H9 (cell line): ENCODE results near the gene MCOLN3. TPM values are rescaled to one million over a fixed set of nuclear protein-coding genes. Genes with fewer than 3 reads are reported as not detected.

Source experiments
- DNase-seq: peaks from one replicate; pipeline ENCODE4 v3.0.0-alpha.2; 2017
- H2AFZ ChIP-seq: one replicate; pipeline ENCODE4 v1.6.1; 2013; ENCODE audit warnings: mild to moderate bottlenecking, low read length, control low read depth, moderate library complexity
- H2AK5ac ChIP-seq: 2 replicates; pipeline ENCODE4 v1.6.1; 2013; ENCODE audit warnings: low read length, control low read depth, mixed read lengths; ENCODE audit not compliant: insufficient read length
- H2BK120ac ChIP-seq: one replicate; pipeline ENCODE4 v1.6.1; 2013; ENCODE audit warnings: low read depth, mild to moderate bottlenecking, low read length, control low read depth, inconsistent platforms; ENCODE audit not compliant: poor library complexity, severe bottlenecking
- H2BK12ac ChIP-seq: 2 replicates; pipeline ENCODE4 v1.6.1; 2013; ENCODE audit warnings: low read length, control low read depth, mixed read lengths, low read depth; ENCODE audit not compliant: insufficient read length
- H2BK15ac ChIP-seq: 2 replicates; pipeline ENCODE4 v1.6.1; 2013; ENCODE audit warnings: low read depth, low read length, control low read depth
- H2BK20ac ChIP-seq: one replicate; pipeline ENCODE4 v1.6.1; 2013; ENCODE audit warnings: low read depth, mild to moderate bottlenecking, low read length, control low read depth, inconsistent platforms; ENCODE audit not compliant: poor library complexity, severe bottlenecking
- H2BK5ac ChIP-seq: 2 replicates; pipeline ENCODE4 v1.6.1; 2013; ENCODE audit warnings: low read length, control low read depth, mixed read lengths; ENCODE audit not compliant: insufficient read length
- H3K14ac ChIP-seq: 2 replicates; pipeline ENCODE4 v1.6.1; 2013; ENCODE audit warnings: low read length, control low read depth; ENCODE audit not compliant: insufficient read depth
- H3K18ac ChIP-seq: 2 replicates; pipeline ENCODE4 v1.6.1; 2013; ENCODE audit warnings: low read depth, mild to moderate bottlenecking, mixed read lengths, low read length, control low read depth; ENCODE audit not compliant: insufficient read length
- H3K23ac ChIP-seq: 2 replicates; pipeline ENCODE4 v1.6.1; 2013; ENCODE audit warnings: low read length, control low read depth, mixed read lengths, low read depth; ENCODE audit not compliant: insufficient read length
- H3K23me2 ChIP-seq: 2 replicates; pipeline ENCODE4 v1.6.1; 2013; ENCODE audit warnings: low read depth, mild to moderate bottlenecking, mixed read lengths, low read length, control low read depth; ENCODE audit not compliant: insufficient read length, poor library complexity, severe bottlenecking
- H3K27ac ChIP-seq: 2 replicates; pipeline ENCODE4 v1.5.1; 2013; ENCODE audit warnings: low read length, control low read depth, mixed read lengths, low read depth; ENCODE audit not compliant: insufficient read length
- H3K27me3 ChIP-seq: 2 replicates; pipeline ENCODE4 v1.6.1; 2013; ENCODE audit warnings: low read length, control low read depth, inconsistent platforms; ENCODE audit not compliant: insufficient read depth
- H3K4ac ChIP-seq: 2 replicates; pipeline ENCODE4 v1.6.1; 2013; ENCODE audit warnings: low read depth, mild to moderate bottlenecking, control low read depth, inconsistent platforms, low read length, moderate library complexity
- H3K4me1 ChIP-seq: 2 replicates; pipeline ENCODE4 v1.6.1; 2013; ENCODE audit warnings: low read length, control low read depth, inconsistent platforms; ENCODE audit not compliant: insufficient read depth
- H3K4me2 ChIP-seq: 2 replicates; pipeline ENCODE4 v1.6.1; 2013; ENCODE audit warnings: low read length, control low read depth, mixed read lengths; ENCODE audit not compliant: insufficient read length, insufficient read depth
- H3K56ac ChIP-seq: 2 replicates; pipeline ENCODE4 v1.6.1; 2013; ENCODE audit warnings: low read depth, mild to moderate bottlenecking, mixed read lengths, low read length, control low read depth; ENCODE audit not compliant: insufficient read length
- H3K79me1 ChIP-seq: 2 replicates; pipeline ENCODE4 v1.6.1; 2013; ENCODE audit warnings: low read depth, mild to moderate bottlenecking, moderate library complexity, low read length, control low read depth, inconsistent platforms; ENCODE audit not compliant: insufficient read depth, poor library complexity, severe bottlenecking
- H3K79me2 ChIP-seq: 2 replicates; pipeline ENCODE4 v1.6.1; 2013; ENCODE audit warnings: low read length, control low read depth, inconsistent platforms; ENCODE audit not compliant: insufficient read depth
- H3K9ac ChIP-seq: 2 replicates; pipeline ENCODE4 v1.6.1; 2013; ENCODE audit warnings: low read length, control low read depth, mixed read lengths; ENCODE audit not compliant: insufficient read length; ENCODE audit errors: extremely low read depth
- H3K9me3 ChIP-seq: one replicate; pipeline ENCODE4 v1.6.1; 2013; ENCODE audit warnings: low read depth, low read length, inconsistent platforms; ENCODE audit not compliant: control insufficient read depth
- H3T11ph ChIP-seq: one replicate; pipeline ENCODE4 v1.6.1; 2013; ENCODE audit warnings: mild to moderate bottlenecking, low read length, control low read depth, inconsistent platforms
- H4K20me1 ChIP-seq: one replicate; pipeline ENCODE4 v1.6.1; 2013; ENCODE audit not compliant: control insufficient read depth, insufficient read length, insufficient read depth
- H4K5ac ChIP-seq: 2 replicates; pipeline ENCODE4 v1.6.1; 2013; ENCODE audit warnings: low read depth, mild to moderate bottlenecking, mixed read lengths, low read length, control low read depth; ENCODE audit not compliant: insufficient read length
- H4K8ac ChIP-seq: replicated peaks from 2 replicates; pipeline ENCODE4 v1.6.1; 2013; ENCODE audit warnings: low read length, control low read depth, mixed read lengths, low read depth; ENCODE audit not compliant: insufficient read length
- H4K91ac ChIP-seq: 2 replicates; pipeline ENCODE4 v1.6.1; 2013; ENCODE audit warnings: low read depth, mild to moderate bottlenecking, moderate library complexity, mixed read lengths, low read length, control low read depth; ENCODE audit not compliant: insufficient read length
- H3K27ac Mint-ChIP-seq, 3 experiments: 2 replicates in 2 of 3; 3 replicates in 1 of 3; pipeline ENCODE4 v1.8.0; 2020 to 2021; ENCODE audit warnings: mixed read lengths in 3 of 3, mild to moderate bottlenecking in 1 of 3, moderate library complexity in 1 of 3
- H3K27me3 Mint-ChIP-seq: 2 replicates; pipeline ENCODE4 v1.8.0; 2021; ENCODE audit warnings: low read depth, mild to moderate bottlenecking, moderate library complexity, mixed read lengths
- H3K36me3 Mint-ChIP-seq, 3 experiments: 2 replicates in 2 of 3; 3 replicates in 1 of 3; pipeline ENCODE4 v1.8.0; 2020 to 2021; ENCODE audit warnings: low read depth in 3 of 3, mixed read lengths in 3 of 3; ENCODE audit not compliant: insufficient read depth in 1 of 3
- H3K4me1 Mint-ChIP-seq, 2 experiments: 2 replicates each; pipeline ENCODE4 v1.8.0; 2020; ENCODE audit warnings: mixed read lengths in 2 of 2
- H3K4me3 Mint-ChIP-seq, 2 experiments: 2 replicates in 1 of 2; 3 replicates in 1 of 2; pipeline ENCODE4 v1.8.0; 2020 to 2021; ENCODE audit warnings: mild to moderate bottlenecking in 2 of 2, mixed read lengths in 2 of 2, moderate library complexity in 1 of 2
- H3K9me3 Mint-ChIP-seq, 2 experiments: 2 replicates in 1 of 2; 3 replicates in 1 of 2; pipeline ENCODE4 v1.8.0; 2020; ENCODE audit warnings: mild to moderate bottlenecking in 2 of 2, mixed read lengths in 2 of 2, moderate library complexity in 1 of 2
- CTCF ChIP-seq: fragments of 200-600 bp; sonication (generic); conservative IDR thresholded peaks from 3 replicates; pipeline ENCODE4 v1.8.0; 2021; ENCODE audit warnings: antibody characterized with exemption, mild to moderate bottlenecking
- WGBS: extraction: QIAGEN DNeasy Blood & Tissue Kit; methylation state at CpG from one replicate; pipeline ENCODE4 v1.1.7; 2013; ENCODE audit warnings: missing lambda C conversion rate, low lambda C conversion rate, mixed read lengths; ENCODE audit not compliant: insufficient read length; ENCODE audit errors: extremely low coverage; 5-methylcytosine and 5-hydroxymethylcytosine counted together
- total RNA-seq: library from RNA; stranded (reverse); gene quantifications from 2 replicates; pipeline ENCODE4 v1.2.1, GENCODE V29; 2021

Gene MCOLN3
- total RNA-seq, 1 experiment from 2014 or later = 10.8 TPM

- H3K4me2 ChIP-seq = no peak overlapping the region
- H3K18ac ChIP-seq = no peak overlapping the region
- no peak for DNase-seq
- H3K27me3 Mint-ChIP-seq = peaks cover 6% of the 10 kb centered on the region
- H3K4me1 ChIP-seq = no peaks in the 10 kb centered on the region
- H3K79me2 ChIP-seq = no peaks in the 10 kb centered on the region
- no peaks in the 10 kb centered on the region for H3K9me3 ChIP-seq
- no peak overlapping the region for H3K23ac ChIP-seq
- H3K14ac ChIP-seq = no peak overlapping the region
- no peak overlapping the region for H2AK5ac ChIP-seq
- no peak for TF ChIP-seq CTCF
- no peaks in the 10 kb centered on the region for H3K79me1 ChIP-seq
- no peak overlapping the region for H3K27ac ChIP-seq
- H3K27me3 ChIP-seq = no peaks in the 10 kb centered on the region
- H4K5ac ChIP-seq = no peak overlapping the region
- WGBS = no CpG with 5 or more reads among the region's 3 CpGs
- no peaks in the 10 kb centered on the region for H4K20me1 ChIP-seq
- no peak overlapping the region for H3K27ac Mint-ChIP-seq
- H2BK5ac ChIP-seq = no peak overlapping the region
- no peak overlapping the region for H4K8ac ChIP-seq
- H3K56ac ChIP-seq = no peak overlapping the region
- no peak overlapping the region for H3T11ph ChIP-seq
- no peaks in the 10 kb centered on the region for H3K4me1 Mint-ChIP-seq
- H2AFZ ChIP-seq = no peak overlapping the region
- no peak overlapping the region for H2BK15ac ChIP-seq
- H4K91ac ChIP-seq = no peak overlapping the region
- H3K4me3 Mint-ChIP-seq = no peak overlapping the region
- no peak overlapping the region for H2BK12ac ChIP-seq
- no peaks in the 10 kb centered on the region for H3K23me2 ChIP-seq
- H3K9ac ChIP-seq = no peak overlapping the region
- H3K4ac ChIP-seq = no peak overlapping the region
- no peaks in the 10 kb centered on the region for H3K9me3 Mint-ChIP-seq
- H3K36me3 Mint-ChIP-seq = no peaks in the 10 kb centered on the region
- H2BK120ac ChIP-seq = no peak overlapping the region
- no peak overlapping the region for H2BK20ac ChIP-seq
Observed at GRCh38 chr1:85074365-85074964, 26.2 kb upstream of the MCOLN3 start.
